IMR-90 (cell line): ENCODE data around the gene DGKH. TPM values are rescaled to one million over a fixed set of nuclear protein-coding genes. Genes with fewer than 3 reads are reported as not detected.

Source experiments
- ATAC-seq: fragments of 200-7000 bp; cut with Tn5 transposase; 2 replicates; pipeline ENCODE4 v1.9.1; 2020; ENCODE audit warnings: low read depth, mild to moderate bottlenecking, moderate library complexity
- BruUV-seq: library from RNA; stranded (reverse); fragments of 400-500 nt; replicated peaks from 2 replicates; lab custom pipeline; 2021; lab: Mats Ljungman, UMichigan
- CTCF ChIA-PET: fragments of 300-600 bp; formaldehyde crosslinking; extraction: SDS; loops from one replicate; lab custom pipeline; 2021; ENCODE audit warnings: antibody characterized with exemption; lab: Yijun Ruan, JAX
- POLR2A ChIA-PET: fragments of 300-600 bp; sonication (Branson Sonifier 250); formaldehyde crosslinking; loops from one replicate; lab custom pipeline; 2022; ENCODE audit warnings: antibody characterized with exemption; ENCODE audit not compliant: unreplicated experiment; lab: Charles Lee
- DNase-seq: peaks from one replicate; pipeline ENCODE4 v3.0.0; 2013
- H2AFZ ChIP-seq: replicated peaks from 2 replicates; pipeline ENCODE3; 2013; ENCODE audit warnings: low read length, mild to moderate bottlenecking; ENCODE audit not compliant: poor library complexity
- H2AK5ac ChIP-seq: 2 replicates; pipeline ENCODE4 v1.6.1; 2013; ENCODE audit warnings: low read depth, low read length, inconsistent platforms
- H2AK9ac ChIP-seq: replicated peaks from 2 replicates; pipeline ENCODE3; 2013; ENCODE audit warnings: mild to moderate bottlenecking, low read depth, low read length, moderate library complexity; ENCODE audit not compliant: poor library complexity
- H2BK120ac ChIP-seq: 2 replicates; pipeline ENCODE4 v1.6.1; 2013; ENCODE audit warnings: low read depth, low read length, inconsistent platforms
- H2BK15ac ChIP-seq: 3 replicates; pipeline ENCODE4 v1.6.1; 2013; ENCODE audit warnings: low read depth, low read length, inconsistent platforms
- H2BK20ac ChIP-seq: 2 replicates; pipeline ENCODE4 v1.6.1; 2013; ENCODE audit warnings: low read depth, mild to moderate bottlenecking, inconsistent platforms, low read length, moderate library complexity
- H2BK5ac ChIP-seq: 2 replicates; pipeline ENCODE4 v1.6.1; 2013; ENCODE audit warnings: mild to moderate bottlenecking, low read depth, low read length, inconsistent platforms; ENCODE audit not compliant: poor library complexity, severe bottlenecking
- H3K14ac ChIP-seq: replicated peaks from 2 replicates; pipeline ENCODE4 v1.6.1; 2013; ENCODE audit warnings: low read depth, low read length, inconsistent platforms
- H3K18ac ChIP-seq: 2 replicates; pipeline ENCODE4 v1.6.1; 2013; ENCODE audit warnings: low read depth, low read length, control low read depth
- H3K23ac ChIP-seq: 2 replicates; pipeline ENCODE4 v1.6.1; 2013; ENCODE audit warnings: low read depth, low read length, inconsistent platforms
- H3K27ac ChIP-seq: 2 replicates; pipeline ENCODE4 v1.5.1; 2013; ENCODE audit warnings: mild to moderate bottlenecking, control low read depth, low read length; ENCODE audit not compliant: insufficient read depth
- H3K27me3 ChIP-seq: 2 replicates; pipeline ENCODE4 v1.6.1; 2013; ENCODE audit warnings: low read length; ENCODE audit not compliant: control insufficient read depth, insufficient read depth
- H3K36me3 ChIP-seq: 2 replicates; pipeline ENCODE4 v1.6.1; 2013; ENCODE audit warnings: low read length, mixed read lengths; ENCODE audit not compliant: control insufficient read depth, insufficient read depth
- H3K4ac ChIP-seq: 2 replicates; pipeline ENCODE4 v1.6.1; 2013; ENCODE audit warnings: low read depth, low read length, inconsistent platforms
- H3K4me1 ChIP-seq: 2 replicates; pipeline ENCODE4 v1.6.1; 2013; ENCODE audit warnings: low read length, mixed read lengths; ENCODE audit not compliant: control insufficient read depth, insufficient read depth
- H3K4me2 ChIP-seq: 2 replicates; pipeline ENCODE4 v1.6.1; 2013; ENCODE audit warnings: low read depth, mild to moderate bottlenecking, control low read depth, low read length, moderate library complexity
- H3K4me3 ChIP-seq: 2 replicates; pipeline ENCODE4 v1.5.1; 2013; ENCODE audit warnings: low read depth, mild to moderate bottlenecking, control low read depth, low read length, moderate library complexity; ENCODE audit not compliant: insufficient read depth
- H3K56ac ChIP-seq: 2 replicates; pipeline ENCODE4 v1.6.1; 2013; ENCODE audit warnings: low read length, inconsistent platforms; ENCODE audit not compliant: insufficient read depth; ENCODE audit errors: extremely low read depth
- H3K79me1 ChIP-seq, 2 experiments: 2 replicates each; pipeline ENCODE4 v1.6.1; 2013; ENCODE audit warnings: low read length in 2 of 2, inconsistent platforms in 1 of 2, low read depth in 1 of 2
- H3K9ac ChIP-seq: 2 replicates; pipeline ENCODE4 v1.6.1; 2013; ENCODE audit warnings: low read depth, low read length, control low read depth
- H3K9me1 ChIP-seq: 2 replicates; pipeline ENCODE4 v1.6.1; 2013; ENCODE audit warnings: low read length, inconsistent platforms; ENCODE audit not compliant: insufficient read depth
- H3K9me3 ChIP-seq: 2 replicates; pipeline ENCODE4 v1.6.1; 2013; ENCODE audit warnings: low read length; ENCODE audit not compliant: control insufficient read depth, insufficient read depth
- H4K20me1 ChIP-seq: 2 replicates; pipeline ENCODE4 v1.6.1; 2013; ENCODE audit warnings: low read length, inconsistent platforms; ENCODE audit not compliant: insufficient read depth
- H4K5ac ChIP-seq: 2 replicates; pipeline ENCODE4 v1.6.1; 2013; ENCODE audit warnings: mild to moderate bottlenecking, low read depth, low read length, control low read depth
- H4K8ac ChIP-seq, 2 experiments: 2 replicates each; pipeline ENCODE4 v1.6.1; 2013; ENCODE audit warnings: low read depth in 2 of 2, low read length in 2 of 2, control low read depth in 1 of 2, inconsistent platforms in 1 of 2
- H4K91ac ChIP-seq: 2 replicates; pipeline ENCODE4 v1.6.1; 2013; ENCODE audit warnings: low read depth, low read length, inconsistent platforms; ENCODE audit not compliant: insufficient read depth
- CEBPB ChIP-seq: IDR thresholded peaks from 2 replicates; pipeline ENCODE4 v1.6.1; 2012; ENCODE audit warnings: low read depth, low read length, improper control_type of control experiment
- CHD1 ChIP-seq: IDR thresholded peaks from 2 replicates; pipeline ENCODE4 v1.6.1; 2012; ENCODE audit warnings: low read depth, low read length, improper control_type of control experiment
- CTCF ChIP-seq: conservative IDR thresholded peaks from 2 replicates; pipeline ENCODE4 v1.5.1; 2012; ENCODE audit warnings: mild to moderate bottlenecking, low read depth, low read length, improper control_type of control experiment
- ELK1 ChIP-seq: fragments of 150-350 bp; IDR thresholded peaks from 2 replicates; pipeline ENCODE4 v1.6.1; 2016; ENCODE audit warnings: low read depth, mild to moderate bottlenecking, low read length, moderate library complexity, borderline replicate concordance
- NFE2L2 ChIP-seq: fragments of 150-350 bp; IDR thresholded peaks from 2 replicates; pipeline ENCODE4 v1.6.1; 2016; ENCODE audit warnings: low read depth, mild to moderate bottlenecking, low read length
- POLR2A ChIP-seq: IDR thresholded peaks from 2 replicates; pipeline ENCODE4 v1.6.1; 2012; ENCODE audit warnings: mild to moderate bottlenecking, low read depth, low read length
- RCOR1 ChIP-seq: IDR thresholded peaks from 2 replicates; pipeline ENCODE4 v1.6.1; 2012; ENCODE audit warnings: mild to moderate bottlenecking, low read length, improper control_type of control experiment; ENCODE audit not compliant: insufficient replicate concordance
- RFX5 ChIP-seq: IDR thresholded peaks from 2 replicates; pipeline ENCODE4 v1.8.0; 2012; ENCODE audit warnings: low read depth, mild to moderate bottlenecking, low read length, moderate library complexity
- USF2 ChIP-seq: fragments of 150-350 bp; IDR thresholded peaks from 2 replicates; pipeline ENCODE4 v1.6.1; 2017; ENCODE audit warnings: mild to moderate bottlenecking, antibody characterized with exemption, low read length, low read depth
- WGBS, 2 experiments: methylation state at CpG; one replicate each; pipeline versions ENCODE4 v1.1.5 to v1.1.7; 2013; ENCODE audit warnings: missing lambda C conversion rate in 2 of 2; ENCODE audit not compliant: insufficient read length in 1 of 2; ENCODE audit errors: extremely low coverage in 2 of 2; 5-methylcytosine and 5-hydroxymethylcytosine counted together
- dilution Hi-C: fragments of 300-500 bp; cut with HindIII; formaldehyde crosslinking; loops from one replicate; pipeline ENCODE4 v1.14.3; 2018; ENCODE audit warnings: low sequenced_read_pairs; ENCODE audit not compliant: unreplicated experiment
- in situ Hi-C: fragments of 300-500 bp; cut with MboI; formaldehyde crosslinking; loops from 3 replicates; pipeline ENCODE4 v1.14.3; 2019; ENCODE audit warnings: low sequenced_read_pairs, inconsistent platforms, mixed read lengths
- intact Hi-C: fragments of 100-400 bp; cut with micrococcal nuclease; formaldehyde crosslinking; loops from 2 replicates; pipeline ENCODE4 v1.10.0; 2022
- polyA plus RNA-seq, 3 experiments: library from polyadenylated mRNA; depleted of rRNA; stranded (reverse); fragments of >200 nt; gene quantifications; 2 replicates each; pipeline ENCODE4 v1.2.3, GENCODE V29; 2012; ENCODE audit warnings: low replicate concordance in 1 of 3
- total RNA-seq: library from RNA; depleted of rRNA; stranded (reverse); fragments of >200 nt; gene quantifications from 2 replicates; pipeline ENCODE4 v1.2.3, GENCODE V29; 2012

Gene DGKH
- total and polyA plus RNA-seq, 2 of the 4 experiments (the other 2 are of a cell fraction), result 2.0 to 13.4 TPM

- Histone ChIP-seq H2BK20ac (no peak overlapping the region), H2BK15ac (no peak overlapping the region), H3K4me1 (peaks cover 6% of the 10 kb centered on the region; the same call in 1 of the 2 replicates), H3K36me3 (no peaks in the 10 kb centered on the region; the same call in 1 of the 2 replicates), H3K4me2 (no peak overlapping the region), H3K79me1 (peaks cover 19 to 39% of the 10 kb centered on the region in 2 experiments), H3K18ac (no peak overlapping the region), H2AK5ac (no peak overlapping the region), H2BK5ac (no peak overlapping the region), H3K56ac (no peak overlapping the region), H4K20me1 (peaks cover 8% of the 10 kb centered on the region; the same call in 1 of the 2 replicates), H3K4me3 (no peak overlapping the region), H2AK9ac (no peak overlapping the region), H3K9ac (no peak overlapping the region), H4K8ac (no peak overlapping the region), H3K9me1 (peaks cover 2% of the 10 kb centered on the region; the same call in 1 of the 2 replicates), H3K23ac (no peak overlapping the region), H3K27me3 (no peaks in the 10 kb centered on the region), H3K27ac (no peak overlapping the region), H3K9me3 (no peaks in the 10 kb centered on the region), H3K4ac (no peak overlapping the region), H4K5ac (no peak overlapping the region), H3K14ac (no peak overlapping the region), H4K91ac (no peak overlapping the region), H2BK120ac (no peak overlapping the region), H2AFZ (no peak overlapping the region)
- no TSS peak for BruUV-seq
- ChIA-PET POLR2A (no interaction called here), CTCF (interaction anchor here (0.5 to 1.3 kb wide), 3 partner anchors 56 to 709 kb away, joined by 3 read pairs; no protein-coding TSS in a partner anchor)
- DNase-seq (no peak), ATAC-seq (no peak)
- in situ Hi-C loops, result loop anchor here (5.0 to 10.0 kb wide), 2 partner anchors 448 to 730 kb away; no protein-coding TSS in a partner anchor
- dilution Hi-C loops, result no loop called here
- TF ChIP-seq RCOR1 (no peak), USF2 (no peak), ELK1 (no peak), RFX5 (no peak), NFE2L2 (no peak), POLR2A (no peak), CEBPB (no peak), CHD1 (no peak), CTCF (no peak)
- intact Hi-C loops, result loop anchor here (5.0 kb wide), 1 partner anchor 658 kb away; the partner anchor contains the start of gene RGCC
- no CpG with 5 or more reads among the region's 4 CpGs for WGBS, 2 experiments
These were observed 66.5 kb downstream of the DGKH start for GRCh38 chr13:42114912-42115311.
